OCI-LY7 (cell line): ENCODE data around the gene BPIFB2. TPM values are rescaled to one million over a fixed set of nuclear protein-coding genes. Genes with fewer than 3 reads are reported as not detected.

Source experiments
- BruUV-seq: library from RNA; stranded (reverse); fragments of 400-500 nt; replicated peaks from 2 replicates; lab custom pipeline; 2021; lab: Mats Ljungman, UMichigan
- CTCF ChIA-PET: fragments of 300-600 bp; sonication (Branson Sonifier 250); formaldehyde crosslinking; loops from one replicate; lab custom pipeline; 2022; ENCODE audit warnings: antibody characterized with exemption; ENCODE audit not compliant: unreplicated experiment; lab: Charles Lee
- POLR2A ChIA-PET: fragments of 300-600 bp; sonication (Branson Sonifier 250); formaldehyde crosslinking; loops from one replicate; lab custom pipeline; 2022; ENCODE audit warnings: antibody characterized with exemption; lab: Charles Lee
- DNase-seq: peaks from one replicate; pipeline ENCODE4 v3.0.0-alpha.2; 2015; ENCODE audit warnings: low spot score
- H2AFZ ChIP-seq: fragments of 200-600 bp; sonication (generic), shearing (Covaris generic); 2 replicates; pipeline ENCODE4 v1.6.1; 2014; ENCODE audit warnings: mild to moderate bottlenecking, antibody characterized with exemption, low read length, moderate library complexity
- H3K27ac ChIP-seq: fragments of 200-600 bp; sonication (generic); 2 replicates; pipeline ENCODE4 v1.5.1; 2014; ENCODE audit warnings: mixed run types, low read depth, mild to moderate bottlenecking, moderate library complexity, low read length, inconsistent platforms; ENCODE audit not compliant: poor library complexity, severe bottlenecking
- H3K36me3 ChIP-seq: fragments of 200-600 bp; sonication (generic); 2 replicates; pipeline ENCODE4 v1.6.1; 2014; ENCODE audit warnings: mild to moderate bottlenecking, antibody characterized with exemption, low read length, moderate library complexity, mixed read lengths; ENCODE audit not compliant: insufficient read depth
- H3K4me1 ChIP-seq: fragments of 200-600 bp; sonication (generic); 2 replicates; pipeline ENCODE4 v1.5.1; 2014; ENCODE audit warnings: mild to moderate bottlenecking, low read length; ENCODE audit not compliant: insufficient read depth, poor library complexity, severe bottlenecking
- H3K4me2 ChIP-seq: fragments of 200-600 bp; sonication (generic); 2 replicates; pipeline ENCODE4 v1.6.1; 2014; ENCODE audit warnings: mild to moderate bottlenecking, low read length
- H3K4me3 ChIP-seq: fragments of 200-600 bp; sonication (generic); 2 replicates; pipeline ENCODE4 v1.5.1; 2014; ENCODE audit warnings: mild to moderate bottlenecking, low read depth, low read length; ENCODE audit not compliant: poor library complexity, severe bottlenecking
- H3K79me2 ChIP-seq: fragments of 200-600 bp; sonication (generic); 2 replicates; pipeline ENCODE4 v1.6.1; 2016; ENCODE audit warnings: low read depth, mild to moderate bottlenecking, low read length, moderate library complexity, mixed read lengths; ENCODE audit not compliant: insufficient read depth
- H3K9me2 ChIP-seq: fragments of 200-600 bp; sonication (generic); 2 replicates; pipeline ENCODE4 v1.6.1; 2016; ENCODE audit warnings: mild to moderate bottlenecking, low read length, mixed read lengths; ENCODE audit not compliant: insufficient read depth
- H3K9me3 ChIP-seq: fragments of 200-600 bp; sonication (generic); 2 replicates; pipeline ENCODE4 v1.6.1; 2014; ENCODE audit warnings: mild to moderate bottlenecking, mixed run types, low read length, mixed read lengths
- H4K20me1 ChIP-seq: fragments of 200-600 bp; sonication (generic); 2 replicates; pipeline ENCODE4 v1.6.1; 2014; ENCODE audit warnings: mild to moderate bottlenecking, antibody characterized with exemption, low read length, moderate library complexity, mixed read lengths; ENCODE audit not compliant: insufficient read depth
- EZH2phosphoT487 ChIP-seq: fragments of 200-600 bp; sonication (generic); IDR thresholded peaks from 2 replicates; pipeline ENCODE4 v1.6.1; 2018; ENCODE audit warnings: low read depth, borderline replicate concordance, mild to moderate bottlenecking, mixed run types, antibody characterized with exemption, low read length, moderate library complexity, mixed read lengths
- intact Hi-C: fragments of 100-400 bp; cut with micrococcal nuclease; formaldehyde crosslinking; loops from one replicate; pipeline ENCODE4 v1.10.0; 2022; ENCODE audit not compliant: unreplicated experiment
- total RNA-seq, 2 experiments: library from RNA; depleted of rRNA in 1 of 2; stranded (reverse); fragments of >200 nt in 1 of 2; shearing (Covaris generic) in 1 of 2; gene quantifications; 2 replicates each; pipeline ENCODE4 v1.2.3, GENCODE V29; 2014 to 2022
- TF ChIP-seq, protein P1 (sequence below): fragments of 200-600 bp; sonication (generic); conservative IDR thresholded peaks from 2 replicates; pipeline ENCODE4 v1.5.1; 2014; ENCODE audit warnings: mild to moderate bottlenecking, antibody characterized with exemption, low read length, moderate library complexity, mixed read lengths

Gene BPIFB2
- total RNA-seq, 2 experiments from 2014 or later = not detected

DNA sequence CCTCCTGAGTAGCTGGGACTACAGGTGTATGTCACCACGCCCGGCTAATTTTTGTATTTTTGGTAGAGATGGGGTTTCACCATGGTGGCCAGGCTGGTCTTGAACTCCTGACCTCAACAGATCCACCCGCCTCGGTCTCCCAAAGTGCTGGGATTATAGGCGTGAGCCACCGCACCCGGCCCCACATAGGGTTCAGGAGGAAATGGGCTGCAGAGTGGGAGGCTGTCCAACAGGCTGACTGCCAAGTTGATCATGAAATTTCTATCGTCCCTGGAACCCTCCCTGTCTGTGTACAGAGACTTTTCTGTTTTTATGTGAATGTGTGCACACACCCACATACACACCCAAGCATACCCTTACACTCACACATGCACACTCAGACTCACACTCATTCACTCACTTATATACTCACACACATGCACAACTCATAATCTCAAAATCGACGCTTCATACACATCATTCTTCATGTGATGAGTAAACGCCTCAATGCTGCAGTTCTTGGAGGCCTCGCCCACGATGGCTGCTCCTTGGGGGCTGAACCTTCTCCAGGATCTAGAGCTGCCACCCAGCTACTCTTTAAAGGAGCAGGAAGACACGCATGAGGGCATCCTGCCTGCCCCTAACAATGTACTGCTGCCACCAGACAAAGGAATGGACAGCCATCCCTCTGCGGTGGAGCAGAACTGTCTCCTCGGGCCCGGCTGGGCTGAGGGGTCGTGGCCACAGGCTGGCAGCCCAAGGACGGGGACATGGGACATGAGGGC is 38.8 kb upstream of the BPIFB2 start:
- no peaks in the 10 kb centered on the region for H3K9me2 ChIP-seq
- no peak overlapping the region for H3K4me2 ChIP-seq
- BruUV-seq = no TSS peak
- H3K9me3 ChIP-seq = no peaks in the 10 kb centered on the region
- ChIA-PET POLR2A (no interaction called here), CTCF (no interaction called here)
- H3K27ac ChIP-seq = no peak overlapping the region
- intact Hi-C loops = no loop called here
- H2AFZ ChIP-seq = no peak overlapping the region
- H3K79me2 ChIP-seq = no peaks in the 10 kb centered on the region
- no peak for DNase-seq
- peaks cover 21% of the 10 kb centered on the region for H3K4me1 ChIP-seq
- TF ChIP-seq, protein P1, sequence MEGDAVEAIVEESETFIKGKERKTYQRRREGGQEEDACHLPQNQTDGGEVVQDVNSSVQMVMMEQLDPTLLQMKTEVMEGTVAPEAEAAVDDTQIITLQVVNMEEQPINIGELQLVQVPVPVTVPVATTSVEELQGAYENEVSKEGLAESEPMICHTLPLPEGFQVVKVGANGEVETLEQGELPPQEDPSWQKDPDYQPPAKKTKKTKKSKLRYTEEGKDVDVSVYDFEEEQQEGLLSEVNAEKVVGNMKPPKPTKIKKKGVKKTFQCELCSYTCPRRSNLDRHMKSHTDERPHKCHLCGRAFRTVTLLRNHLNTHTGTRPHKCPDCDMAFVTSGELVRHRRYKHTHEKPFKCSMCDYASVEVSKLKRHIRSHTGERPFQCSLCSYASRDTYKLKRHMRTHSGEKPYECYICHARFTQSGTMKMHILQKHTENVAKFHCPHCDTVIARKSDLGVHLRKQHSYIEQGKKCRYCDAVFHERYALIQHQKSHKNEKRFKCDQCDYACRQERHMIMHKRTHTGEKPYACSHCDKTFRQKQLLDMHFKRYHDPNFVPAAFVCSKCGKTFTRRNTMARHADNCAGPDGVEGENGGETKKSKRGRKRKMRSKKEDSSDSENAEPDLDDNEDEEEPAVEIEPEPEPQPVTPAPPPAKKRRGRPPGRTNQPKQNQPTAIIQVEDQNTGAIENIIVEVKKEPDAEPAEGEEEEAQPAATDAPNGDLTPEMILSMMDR = no peak
- TF ChIP-seq EZH2phosphoT487 = no peak
- H3K4me3 ChIP-seq = no peak overlapping the region
- H4K20me1 ChIP-seq = no peaks in the 10 kb centered on the region
- no peaks in the 10 kb centered on the region for H3K36me3 ChIP-seq

DNA sequence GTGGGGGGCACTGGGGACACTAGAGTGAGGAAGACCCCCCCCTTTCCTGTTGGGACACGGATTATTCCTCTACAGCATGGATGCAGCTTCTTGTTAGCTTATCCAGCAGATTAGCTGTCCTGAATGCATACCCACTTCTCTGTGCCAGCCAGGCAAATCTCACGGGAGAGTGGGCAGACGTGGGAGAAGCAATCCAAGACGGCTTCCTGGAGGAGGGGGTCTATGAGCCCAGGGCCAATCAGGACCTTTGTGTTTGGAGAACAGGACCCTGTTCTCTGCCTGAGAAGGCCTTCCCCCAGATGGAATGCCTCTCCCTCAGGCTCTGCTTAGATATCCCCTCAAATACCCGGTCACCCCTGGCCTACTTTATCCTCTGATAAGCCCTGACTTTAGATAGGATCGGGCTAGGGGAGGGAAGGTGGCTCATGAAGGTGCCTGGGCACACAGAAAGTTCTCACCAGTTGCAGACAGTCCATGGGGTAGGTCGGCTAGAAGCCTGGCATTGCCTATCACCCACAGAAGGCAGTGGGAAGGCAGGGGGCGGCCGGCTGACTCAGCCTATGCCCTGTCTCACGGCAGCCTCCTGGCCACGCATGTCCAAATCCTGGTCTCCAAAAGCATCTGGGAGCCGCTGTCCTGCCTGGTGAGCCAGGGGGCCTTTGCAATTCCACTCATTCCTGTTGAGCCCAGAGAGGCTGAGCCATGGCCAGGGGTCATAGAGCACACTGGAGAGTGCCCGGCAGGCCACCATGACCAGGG is 38.0 kb upstream of the BPIFB2 start:
- no peak for TF ChIP-seq EZH2phosphoT487
- TF ChIP-seq, protein P1 = no peak
- BruUV-seq = no TSS peak

More for the DNA sequence above, 38.0 kb upstream of the BPIFB2 start:
- intact Hi-C loops = no loop called here
- Histone ChIP-seq H3K9me3 (no peaks in the 10 kb centered on the region), H3K9me2 (no peaks in the 10 kb centered on the region), H3K4me1 (peaks cover 21% of the 10 kb centered on the region), H3K79me2 (no peaks in the 10 kb centered on the region), H3K4me2 (no peak overlapping the region), H3K27ac (no peak overlapping the region), H2AFZ (no peak overlapping the region), H3K4me3 (no peak overlapping the region), H4K20me1 (no peaks in the 10 kb centered on the region), H3K36me3 (no peaks in the 10 kb centered on the region)
- no peak for DNase-seq
- ChIA-PET CTCF (no interaction called here), POLR2A (no interaction called here)
